PFSK-1 (cell line): ENCODE results near the gene B4GALNT4.

Experiments
- POLR2AphosphoS5 ChIP-seq: IDR thresholded peaks from 2 replicates; pipeline ENCODE4 v1.6.1; 2012; ENCODE audit warnings: low read depth, mild to moderate bottlenecking, control low read depth, low read length, moderate library complexity
- TF ChIP-seq, protein P1 (sequence below), 2 experiments: IDR thresholded peaks; 2 replicates each; pipeline versions ENCODE4 v1.6.1 to v1.8.0; 2011 to 2012; ENCODE audit warnings: low read depth in 2 of 2, low read length in 2 of 2, control low read depth in 1 of 2, inconsistent platforms in 1 of 2, mild to moderate bottlenecking in 1 of 2, moderate library complexity in 1 of 2; ENCODE audit not compliant: insufficient read depth in 1 of 2

DNA sequence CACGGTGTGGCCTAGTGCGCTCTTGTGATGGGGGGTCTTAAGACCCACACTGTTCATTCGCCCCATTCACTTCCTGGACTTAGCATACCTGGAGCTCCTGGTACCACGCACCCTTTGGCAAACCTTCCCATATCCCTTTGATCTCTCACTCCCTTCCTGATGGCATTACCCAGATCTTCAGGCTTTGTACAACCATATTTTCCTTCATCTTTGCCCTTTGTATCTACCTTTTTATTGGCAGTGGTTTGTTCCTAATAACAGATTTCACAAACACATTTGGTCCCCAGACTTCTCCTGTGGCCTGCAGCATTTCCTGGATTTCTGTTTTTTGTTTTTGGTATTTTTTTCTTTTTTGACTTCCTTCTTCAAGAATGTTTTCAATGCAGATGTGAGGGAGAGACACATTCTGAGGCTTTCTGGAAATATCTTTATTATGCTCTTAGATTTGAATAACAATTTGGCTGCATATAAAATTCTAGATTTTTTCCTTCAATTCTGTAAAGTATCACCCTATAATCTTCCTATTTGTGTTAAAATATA is 32.6 kb upstream of the B4GALNT4 start:
- no peak for TF ChIP-seq POLR2AphosphoS5
- TF ChIP-seq, protein P1, sequence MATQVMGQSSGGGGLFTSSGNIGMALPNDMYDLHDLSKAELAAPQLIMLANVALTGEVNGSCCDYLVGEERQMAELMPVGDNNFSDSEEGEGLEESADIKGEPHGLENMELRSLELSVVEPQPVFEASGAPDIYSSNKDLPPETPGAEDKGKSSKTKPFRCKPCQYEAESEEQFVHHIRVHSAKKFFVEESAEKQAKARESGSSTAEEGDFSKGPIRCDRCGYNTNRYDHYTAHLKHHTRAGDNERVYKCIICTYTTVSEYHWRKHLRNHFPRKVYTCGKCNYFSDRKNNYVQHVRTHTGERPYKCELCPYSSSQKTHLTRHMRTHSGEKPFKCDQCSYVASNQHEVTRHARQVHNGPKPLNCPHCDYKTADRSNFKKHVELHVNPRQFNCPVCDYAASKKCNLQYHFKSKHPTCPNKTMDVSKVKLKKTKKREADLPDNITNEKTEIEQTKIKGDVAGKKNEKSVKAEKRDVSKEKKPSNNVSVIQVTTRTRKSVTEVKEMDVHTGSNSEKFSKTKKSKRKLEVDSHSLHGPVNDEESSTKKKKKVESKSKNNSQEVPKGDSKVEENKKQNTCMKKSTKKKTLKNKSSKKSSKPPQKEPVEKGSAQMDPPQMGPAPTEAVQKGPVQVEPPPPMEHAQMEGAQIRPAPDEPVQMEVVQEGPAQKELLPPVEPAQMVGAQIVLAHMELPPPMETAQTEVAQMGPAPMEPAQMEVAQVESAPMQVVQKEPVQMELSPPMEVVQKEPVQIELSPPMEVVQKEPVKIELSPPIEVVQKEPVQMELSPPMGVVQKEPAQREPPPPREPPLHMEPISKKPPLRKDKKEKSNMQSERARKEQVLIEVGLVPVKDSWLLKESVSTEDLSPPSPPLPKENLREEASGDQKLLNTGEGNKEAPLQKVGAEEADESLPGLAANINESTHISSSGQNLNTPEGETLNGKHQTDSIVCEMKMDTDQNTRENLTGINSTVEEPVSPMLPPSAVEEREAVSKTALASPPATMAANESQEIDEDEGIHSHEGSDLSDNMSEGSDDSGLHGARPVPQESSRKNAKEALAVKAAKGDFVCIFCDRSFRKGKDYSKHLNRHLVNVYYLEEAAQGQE (IDR thresholded peaks at IDR 0.05; ENCODE audit: insufficient read depth in 1 of 2, low read depth in 2 of 2, low read length in 2 of 2): no peak
